Measurements from ENCODE around the gene CTXN1.

DNA sequence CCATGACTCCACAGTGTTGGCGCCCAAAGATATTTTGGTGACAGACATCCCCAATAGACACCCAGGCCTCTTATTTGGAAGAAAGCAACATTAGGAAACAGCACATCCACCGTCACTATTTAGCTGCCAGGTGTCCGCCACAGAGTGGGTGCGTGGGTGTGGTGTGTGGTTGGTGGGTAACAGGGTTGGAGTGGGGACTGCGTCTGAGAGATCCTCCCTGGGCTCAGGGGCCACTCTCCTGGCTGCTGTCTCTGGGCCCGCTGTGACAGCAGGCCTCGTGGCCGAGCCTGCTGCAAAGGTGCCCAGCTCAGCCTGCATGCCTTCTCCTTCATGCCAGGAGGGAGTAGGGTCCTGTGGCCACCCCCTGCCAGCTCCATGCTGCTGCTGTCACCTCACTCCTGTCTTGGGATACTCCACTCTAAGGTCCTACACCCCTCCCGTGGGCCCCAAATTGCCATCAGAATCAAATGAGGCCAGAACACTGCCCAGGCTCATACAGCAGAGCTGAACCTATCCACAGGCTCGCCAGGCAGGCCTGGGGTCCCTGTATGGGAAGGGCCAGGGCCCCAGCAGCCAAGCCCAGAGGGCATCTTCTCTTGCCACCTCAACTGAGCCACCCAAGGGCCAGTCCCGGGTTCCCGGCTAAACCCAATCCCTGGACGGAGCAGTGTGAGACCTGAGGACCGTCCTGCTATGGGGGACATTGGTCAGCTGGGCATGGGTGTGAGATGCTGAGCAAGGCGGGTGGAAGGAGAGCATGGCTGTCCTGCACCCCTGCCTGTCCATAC, 42.3 kb upstream of the CTXN1 start:
- no peak for TF ChIP-seq POLR2AphosphoS5 (IDR thresholded peaks at IDR 0.05; ENCODE audit: low read depth, low read length)
- no peak for TF ChIP-seq MXI1 (IDR thresholded peaks at IDR 0.05; ENCODE audit: low read depth, low read length)
- TF ChIP-seq EP300 (IDR thresholded peaks at IDR 0.05; ENCODE audit: borderline replicate concordance in 1 of 2, low read depth in 1 of 2, low read length in 1 of 2), result no peak
- no peak for TF ChIP-seq TAF1 (IDR thresholded peaks at IDR 0.05; ENCODE audit: borderline replicate concordance, low read depth, low read length)
- TF ChIP-seq, protein P1, sequence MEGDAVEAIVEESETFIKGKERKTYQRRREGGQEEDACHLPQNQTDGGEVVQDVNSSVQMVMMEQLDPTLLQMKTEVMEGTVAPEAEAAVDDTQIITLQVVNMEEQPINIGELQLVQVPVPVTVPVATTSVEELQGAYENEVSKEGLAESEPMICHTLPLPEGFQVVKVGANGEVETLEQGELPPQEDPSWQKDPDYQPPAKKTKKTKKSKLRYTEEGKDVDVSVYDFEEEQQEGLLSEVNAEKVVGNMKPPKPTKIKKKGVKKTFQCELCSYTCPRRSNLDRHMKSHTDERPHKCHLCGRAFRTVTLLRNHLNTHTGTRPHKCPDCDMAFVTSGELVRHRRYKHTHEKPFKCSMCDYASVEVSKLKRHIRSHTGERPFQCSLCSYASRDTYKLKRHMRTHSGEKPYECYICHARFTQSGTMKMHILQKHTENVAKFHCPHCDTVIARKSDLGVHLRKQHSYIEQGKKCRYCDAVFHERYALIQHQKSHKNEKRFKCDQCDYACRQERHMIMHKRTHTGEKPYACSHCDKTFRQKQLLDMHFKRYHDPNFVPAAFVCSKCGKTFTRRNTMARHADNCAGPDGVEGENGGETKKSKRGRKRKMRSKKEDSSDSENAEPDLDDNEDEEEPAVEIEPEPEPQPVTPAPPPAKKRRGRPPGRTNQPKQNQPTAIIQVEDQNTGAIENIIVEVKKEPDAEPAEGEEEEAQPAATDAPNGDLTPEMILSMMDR (IDR thresholded peaks at IDR 0.05), result no peak
- TF ChIP-seq, protein P2, sequence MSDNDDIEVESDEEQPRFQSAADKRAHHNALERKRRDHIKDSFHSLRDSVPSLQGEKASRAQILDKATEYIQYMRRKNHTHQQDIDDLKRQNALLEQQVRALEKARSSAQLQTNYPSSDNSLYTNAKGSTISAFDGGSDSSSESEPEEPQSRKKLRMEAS (IDR thresholded peaks at IDR 0.05; ENCODE audit: low read depth), result no peak
- TF ChIP-seq MEF2A (IDR thresholded peaks at IDR 0.05; ENCODE audit: borderline replicate concordance, low read depth), result no peak
- no peak for TF ChIP-seq NRF1 (IDR thresholded peaks at IDR 0.05; ENCODE audit: low read depth, low read length)
- no peak for TF ChIP-seq EZH2phosphoT487 (IDR thresholded peaks at IDR 0.05; ENCODE audit: borderline replicate concordance, low read depth)
- TF ChIP-seq, protein P3, sequence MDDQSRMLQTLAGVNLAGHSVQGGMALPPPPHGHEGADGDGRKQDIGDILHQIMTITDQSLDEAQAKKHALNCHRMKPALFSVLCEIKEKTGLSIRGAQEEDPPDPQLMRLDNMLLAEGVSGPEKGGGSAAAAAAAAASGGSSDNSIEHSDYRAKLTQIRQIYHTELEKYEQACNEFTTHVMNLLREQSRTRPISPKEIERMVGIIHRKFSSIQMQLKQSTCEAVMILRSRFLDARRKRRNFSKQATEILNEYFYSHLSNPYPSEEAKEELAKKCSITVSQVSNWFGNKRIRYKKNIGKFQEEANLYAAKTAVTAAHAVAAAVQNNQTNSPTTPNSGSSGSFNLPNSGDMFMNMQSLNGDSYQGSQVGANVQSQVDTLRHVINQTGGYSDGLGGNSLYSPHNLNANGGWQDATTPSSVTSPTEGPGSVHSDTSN (IDR thresholded peaks at IDR 0.05), result no peak
- TF ChIP-seq, protein P4, sequence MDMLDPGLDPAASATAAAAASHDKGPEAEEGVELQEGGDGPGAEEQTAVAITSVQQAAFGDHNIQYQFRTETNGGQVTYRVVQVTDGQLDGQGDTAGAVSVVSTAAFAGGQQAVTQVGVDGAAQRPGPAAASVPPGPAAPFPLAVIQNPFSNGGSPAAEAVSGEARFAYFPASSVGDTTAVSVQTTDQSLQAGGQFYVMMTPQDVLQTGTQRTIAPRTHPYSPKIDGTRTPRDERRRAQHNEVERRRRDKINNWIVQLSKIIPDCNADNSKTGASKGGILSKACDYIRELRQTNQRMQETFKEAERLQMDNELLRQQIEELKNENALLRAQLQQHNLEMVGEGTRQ (IDR thresholded peaks at IDR 0.05; ENCODE audit: borderline replicate concordance, low read depth, low read length), result no peak
- no peak for TF ChIP-seq SIN3A (IDR thresholded peaks at IDR 0.05; ENCODE audit: borderline replicate concordance, low read depth, low read length)
- TF ChIP-seq RAD21 (IDR thresholded peaks at IDR 0.05; ENCODE audit: low read length), result no peak

Data from SK-N-SH (cell line).